SIG-M5 treated with dmso at 0.1 percent for 504 hours (cell line): ENCODE results near the gene NEO1.

Source experiments
- DNase-seq: peaks from one replicate; lab custom pipeline; 2025; ENCODE audit not compliant: unreplicated experiment; lab: John Stamatoyannopoulos, UW

Gene NEO1

GRCh38 chr15:73075160-73075859, 23.0 kb downstream of the NEO1 start:
- DNase-seq: no peak

GRCh38 chr15:73078291-73078690, 26.0 kb downstream of the NEO1 start:
- DNase-seq: no peak

- no peak for DNase-seq
These were observed 26.5 kb downstream of the NEO1 start for GRCh38 chr15:73078722-73079121.

GRCh38 chr15:73079565-73079964, 27.3 kb downstream of the NEO1 start:
- no peak for DNase-seq

- peak; percentile 15 for DNase-seq
These were observed 29.2 kb downstream of the NEO1 start for GRCh38 chr15:73081321-73081958.

GRCh38 chr15:73082812-73083211, 30.5 kb downstream of the NEO1 start:
- no peak for DNase-seq

GRCh38 chr15:73087098-73087497, 34.8 kb downstream of the NEO1 start:
- no peak for DNase-seq

- no peak for DNase-seq
These were observed 52.8 kb downstream of the NEO1 start for GRCh38 chr15:73105064-73105463.

GRCh38 chr15:73108676-73109075, 56.4 kb downstream of the NEO1 start:
- DNase-seq: no peak

- DNase-seq: no peak
These were observed 57.5 kb downstream of the NEO1 start for GRCh38 chr15:73109765-73110164.

GRCh38 chr15:73110201-73110600, 57.9 kb downstream of the NEO1 start:
- DNase-seq: no peak

- DNase-seq: no peak
These were observed 61.8 kb downstream of the NEO1 start for GRCh38 chr15:73114064-73114463.

GRCh38 chr15:73116164-73116563, 63.9 kb downstream of the NEO1 start:
- DNase-seq: no peak

GRCh38 chr15:73118055-73118454, 65.8 kb downstream of the NEO1 start:
- no peak for DNase-seq

GRCh38 chr15:73119478-73119877, 67.2 kb downstream of the NEO1 start:
- no peak for DNase-seq

- DNase-seq: no peak
These were observed 68.0 kb downstream of the NEO1 start for GRCh38 chr15:73120269-73120668.

GRCh38 chr15:73125219-73125618, 73.0 kb downstream of the NEO1 start:
- DNase-seq: no peak

GRCh38 chr15:73127302-73127936, 75.2 kb downstream of the NEO1 start:
- peak; percentile 21 for DNase-seq

GRCh38 chr15:73130830-73131229, 78.6 kb downstream of the NEO1 start:
- DNase-seq: no peak

- DNase-seq: no peak
These were observed 81.9 kb downstream of the NEO1 start for GRCh38 chr15:73134196-73134595.

- DNase-seq: no peak
These were observed 86.9 kb downstream of the NEO1 start for GRCh38 chr15:73139041-73139743.
